GM10847 (cell line): ENCODE data around the gene PTP4A2.

Experiments used
- POLR2A ChIP-seq: IDR thresholded peaks from 2 replicates; pipeline ENCODE4 v1.6.1; 2011; ENCODE audit not compliant: insufficient read length; ENCODE audit errors: extremely low read depth

The PTP4A2 gene

DNA sequence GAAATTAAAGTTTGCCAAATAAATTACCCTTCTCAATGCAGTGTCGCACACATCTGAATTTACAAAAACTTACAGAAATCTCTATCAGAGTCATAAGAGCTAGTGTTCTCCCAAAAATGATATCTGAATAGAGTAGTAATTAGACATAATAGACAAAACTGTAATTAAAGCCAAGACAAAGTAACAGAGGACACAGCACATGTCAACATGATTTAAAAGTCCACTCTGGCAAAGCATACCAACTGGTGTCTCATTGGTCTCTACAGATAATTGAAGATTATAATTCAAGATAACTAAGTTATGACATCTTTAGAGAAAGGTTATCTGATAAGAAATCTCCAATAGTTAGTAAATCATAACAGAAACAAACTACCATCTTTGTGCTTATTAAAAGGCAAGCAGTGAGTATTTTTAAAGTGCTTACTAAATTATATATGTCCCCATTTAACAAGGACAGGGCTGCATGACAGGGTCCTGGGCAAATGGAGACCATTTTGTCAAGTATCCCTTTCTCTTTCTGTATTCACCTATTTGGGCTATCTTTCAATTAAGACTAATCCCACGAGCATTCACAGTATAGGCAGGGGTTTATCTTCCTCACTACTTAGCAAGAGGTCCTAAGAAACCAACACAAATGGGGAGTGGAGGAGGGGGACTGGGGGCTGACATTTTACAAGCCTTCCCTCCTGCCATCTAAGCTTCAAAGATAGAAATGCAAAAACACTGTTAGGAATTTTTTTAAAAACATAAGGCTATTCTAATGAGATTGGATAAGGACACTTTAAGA, 26.0 kb downstream of the PTP4A2 start:
- no peak for TF ChIP-seq POLR2A

DNA sequence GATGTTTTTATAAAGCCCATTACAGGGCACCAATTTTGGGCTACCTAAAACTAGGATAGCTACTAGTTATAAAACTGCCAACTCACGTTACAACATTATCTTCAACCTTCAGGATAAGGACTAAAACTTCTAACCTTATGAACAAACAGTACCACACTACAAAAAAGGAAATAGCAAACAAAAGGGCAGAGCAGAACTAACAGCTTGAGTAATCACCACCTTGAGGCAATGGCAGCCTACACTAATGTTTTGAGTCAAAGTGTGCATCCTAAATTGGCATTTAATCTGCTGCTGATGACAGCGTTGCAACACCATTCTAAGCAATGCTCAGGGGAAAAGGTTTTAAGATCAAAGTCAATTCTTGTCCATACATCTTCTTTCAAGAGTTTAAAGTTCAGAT, 27.2 kb downstream of the PTP4A2 start:
- no peak for TF ChIP-seq POLR2A

DNA sequence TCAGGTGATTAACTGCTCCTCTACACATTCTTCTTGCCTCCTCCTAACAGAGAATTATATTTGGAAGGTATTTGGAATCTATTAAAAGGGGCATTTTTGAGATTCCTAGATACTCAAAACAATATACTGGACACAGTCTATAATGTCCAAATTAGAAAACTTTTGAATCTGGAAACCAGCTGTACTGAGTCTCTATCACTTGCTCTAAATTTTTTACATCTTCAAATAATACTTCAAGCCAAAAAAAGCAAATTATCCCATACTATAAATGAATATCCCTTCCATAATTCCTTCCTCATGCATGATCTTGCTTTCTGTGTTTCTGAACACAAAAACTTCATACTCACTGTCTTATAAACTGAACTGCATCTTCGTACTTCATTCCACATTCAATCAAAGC, 28.5 kb downstream of the PTP4A2 start:
- TF ChIP-seq POLR2A = no peak

DNA sequence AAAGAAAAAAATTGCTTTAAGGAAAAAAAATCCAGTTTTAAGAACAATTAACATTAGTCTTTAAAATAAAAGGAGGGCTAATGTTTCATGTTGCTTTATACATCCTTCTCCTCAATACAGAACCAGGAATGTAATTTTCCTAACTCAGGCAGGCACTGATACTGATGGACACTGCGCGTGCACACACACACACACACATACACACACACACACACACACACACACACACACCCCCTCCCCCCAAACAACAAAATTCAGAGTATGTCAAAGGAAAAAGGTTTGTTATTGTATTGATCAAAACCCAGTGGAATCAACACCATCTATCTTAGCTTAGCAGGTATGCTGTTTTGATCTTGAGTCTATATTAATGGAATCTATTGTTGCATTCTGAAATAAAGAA, 31.6 kb downstream of the PTP4A2 start:
- no peak for TF ChIP-seq POLR2A

DNA sequence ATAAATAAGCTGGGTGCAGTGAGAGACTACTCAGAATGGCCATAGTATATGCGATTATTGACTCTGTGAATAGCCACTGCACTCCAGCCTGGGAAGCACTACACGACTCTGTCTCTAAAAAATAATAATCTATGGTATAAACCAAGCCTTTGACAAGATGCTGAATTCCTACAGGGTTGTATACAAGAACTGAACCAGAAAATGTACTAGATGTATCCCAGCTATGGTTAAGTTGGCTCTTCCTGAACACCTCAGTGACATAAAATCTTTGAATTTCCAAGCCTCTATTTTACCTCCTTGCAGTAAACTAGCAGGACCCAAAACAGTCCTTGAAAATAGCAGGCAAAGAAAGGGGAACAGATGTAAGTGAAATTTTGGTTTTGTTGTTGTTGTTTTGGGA, 32.5 kb downstream of the PTP4A2 start:
- no peak for TF ChIP-seq POLR2A

DNA sequence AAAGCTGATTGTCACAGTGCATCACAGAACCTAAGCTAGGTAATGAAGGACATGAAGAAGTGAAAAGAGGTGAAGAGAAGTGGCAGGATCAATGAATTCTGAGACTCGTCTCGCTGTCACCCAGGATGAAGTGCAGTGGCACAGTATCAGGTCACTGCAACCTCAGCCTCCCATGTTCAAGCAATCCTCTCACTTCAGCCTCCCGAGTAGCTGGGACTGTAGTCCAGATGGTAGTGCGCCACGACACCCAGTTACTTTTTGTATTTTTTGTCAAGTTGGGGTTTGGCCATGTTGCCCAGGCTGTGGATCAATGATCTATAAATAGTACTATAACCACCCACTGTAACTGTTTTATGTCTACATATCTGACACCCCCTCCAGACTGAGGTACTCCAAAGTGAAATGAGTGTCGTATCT, 33.1 kb downstream of the PTP4A2 start:
- TF ChIP-seq POLR2A = no peak

DNA sequence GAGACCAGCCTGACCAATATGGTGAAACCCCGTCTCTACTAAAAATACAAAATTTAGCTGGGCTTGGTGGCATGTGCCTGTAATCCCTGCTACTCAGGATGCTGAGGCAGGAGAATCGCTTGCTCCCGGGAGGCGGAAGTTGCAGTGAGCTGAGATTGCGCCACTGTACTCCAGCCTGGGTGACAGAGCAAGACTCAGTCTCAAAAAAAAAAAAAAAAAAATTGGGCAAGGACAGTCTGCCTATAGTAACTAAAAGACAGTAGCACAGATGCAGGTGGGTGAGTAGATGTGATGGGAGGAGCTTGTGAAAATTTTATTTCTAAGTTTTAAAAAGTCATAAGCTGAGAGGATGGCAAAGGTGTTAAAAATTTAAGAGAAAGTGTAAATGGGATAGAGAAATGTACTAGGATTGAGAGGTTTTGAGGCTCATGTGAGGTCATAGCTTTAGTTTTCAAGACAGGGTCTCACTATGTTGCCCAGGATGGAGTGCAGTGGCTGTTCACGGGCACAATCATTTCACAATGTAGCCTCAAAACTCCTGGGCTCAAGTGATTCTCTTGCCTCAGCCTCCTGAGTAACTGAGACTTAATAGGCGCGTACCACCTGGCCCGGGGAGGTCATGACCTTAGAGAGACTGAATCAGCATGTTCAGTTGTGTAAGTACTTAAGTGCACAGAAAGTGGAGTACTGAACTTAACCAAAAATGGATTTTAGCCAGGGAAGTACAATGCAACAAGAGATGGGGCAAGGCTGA, 33.7 kb downstream of the PTP4A2 start:
- no peak for TF ChIP-seq POLR2A

DNA sequence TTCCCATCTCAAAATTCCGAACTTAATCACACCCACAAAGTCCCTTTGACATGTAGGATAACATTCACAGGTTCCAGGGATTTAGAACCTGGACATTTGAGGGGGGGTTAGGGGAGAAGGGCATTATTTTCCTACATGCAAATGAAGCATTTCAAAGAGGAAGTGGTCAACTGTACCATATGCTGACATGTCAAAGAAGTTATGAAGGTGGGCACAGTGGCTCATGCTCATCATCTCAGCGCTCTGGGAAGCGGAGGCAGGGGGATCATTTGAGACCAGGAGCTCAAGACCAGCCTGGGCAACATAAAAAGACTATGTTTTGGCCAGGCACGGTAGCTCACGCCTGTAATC, 35.7 kb downstream of the PTP4A2 start:
- TF ChIP-seq POLR2A = no peak

DNA sequence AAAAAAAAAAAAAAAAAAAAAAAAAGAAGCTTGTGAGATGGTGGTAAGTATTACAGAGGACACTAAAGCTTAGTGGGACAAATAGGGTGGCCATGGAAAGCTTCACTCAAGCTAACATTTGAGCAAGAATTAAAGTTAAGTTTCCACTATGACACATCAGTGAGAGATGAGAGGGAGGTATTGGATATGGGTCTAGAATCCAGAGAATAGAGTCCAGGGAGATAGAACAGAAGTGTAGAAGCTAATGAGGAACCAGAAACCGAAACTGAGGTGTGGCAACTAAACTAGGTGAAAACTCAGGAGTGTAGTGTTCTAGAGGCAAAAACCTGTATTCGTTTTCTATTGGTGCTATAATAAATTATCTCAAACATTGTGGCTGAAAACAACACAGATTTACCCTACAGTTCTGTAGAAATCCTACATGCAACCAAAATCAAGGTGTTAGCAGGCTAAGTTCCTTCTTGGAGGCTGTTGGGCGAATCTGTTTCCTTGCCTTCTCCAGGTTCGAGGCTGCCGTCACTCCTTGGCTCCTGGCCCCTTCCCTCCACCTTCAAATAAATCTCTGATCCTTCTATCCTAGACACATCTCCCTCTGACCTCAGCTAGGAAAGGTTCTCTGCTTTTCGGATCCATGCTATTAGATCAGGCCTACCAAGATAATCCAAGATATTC, 36.2 kb downstream of the PTP4A2 start:
- TF ChIP-seq POLR2A = no peak

DNA sequence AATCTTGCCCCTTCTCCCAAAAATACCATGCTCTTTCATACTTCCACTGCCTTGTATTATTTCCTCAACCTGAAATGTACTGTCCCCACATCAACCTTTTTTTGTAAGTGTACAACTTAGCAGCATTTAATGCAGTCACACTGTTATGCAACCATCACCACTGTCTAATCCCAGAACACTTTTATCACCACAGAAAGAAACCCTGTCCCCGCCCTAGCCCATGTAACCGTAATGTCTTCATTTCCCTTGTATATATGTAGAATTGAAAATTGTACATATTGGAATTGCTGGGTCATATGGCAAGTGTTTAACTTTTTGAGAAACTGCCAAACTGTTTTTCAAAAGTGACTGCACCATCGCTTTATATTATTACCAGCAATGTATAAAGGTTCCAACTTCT, 37.4 kb downstream of the PTP4A2 start:
- no peak for TF ChIP-seq POLR2A

DNA sequence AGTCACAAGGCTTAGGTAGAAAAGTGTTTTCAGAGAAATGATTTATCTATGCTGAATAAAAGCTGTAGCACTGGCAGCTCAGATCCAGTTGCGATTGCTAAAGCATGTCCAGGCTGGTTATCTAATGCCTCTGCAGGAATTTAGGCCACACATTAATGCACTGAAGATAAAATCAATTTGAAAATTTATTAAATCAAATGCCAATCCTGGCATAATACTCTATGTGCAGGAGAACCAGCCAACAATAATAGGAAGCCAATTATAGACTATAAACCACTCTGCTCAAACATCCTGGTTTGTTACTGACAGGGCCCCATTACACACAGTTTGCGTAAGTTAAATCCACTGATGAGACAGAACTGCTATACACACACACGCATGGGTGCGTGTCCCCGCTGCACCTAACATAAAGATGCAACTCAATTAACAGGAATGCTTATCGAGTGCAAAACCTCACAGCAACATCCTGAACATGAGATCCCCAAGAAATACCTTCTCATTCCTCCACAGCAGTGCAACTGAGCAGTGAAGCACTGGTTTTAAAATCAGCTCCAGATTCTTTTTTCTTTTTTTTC, 40.6 kb downstream of the PTP4A2 start:
- no peak for TF ChIP-seq POLR2A

DNA sequence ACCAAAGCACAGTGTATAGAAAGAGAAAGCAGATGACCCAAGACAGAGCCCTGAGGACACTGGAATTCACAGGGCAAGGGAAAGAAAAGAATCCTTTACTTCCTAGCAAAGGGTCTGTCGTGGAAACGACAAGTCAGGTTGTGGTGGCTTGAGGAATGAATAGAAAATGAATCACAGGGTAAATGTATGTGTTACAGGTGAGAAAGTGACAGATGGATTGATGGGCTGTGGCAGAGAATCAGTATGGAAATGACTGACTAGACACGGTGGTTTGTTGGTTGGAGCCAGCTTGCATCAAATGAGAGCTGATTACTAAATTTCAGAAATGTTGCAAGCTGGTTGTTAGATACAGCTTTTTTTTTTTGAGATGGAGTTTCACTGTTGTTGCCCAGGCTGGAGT, 46.9 kb downstream of the PTP4A2 start:
- TF ChIP-seq POLR2A = no peak

DNA sequence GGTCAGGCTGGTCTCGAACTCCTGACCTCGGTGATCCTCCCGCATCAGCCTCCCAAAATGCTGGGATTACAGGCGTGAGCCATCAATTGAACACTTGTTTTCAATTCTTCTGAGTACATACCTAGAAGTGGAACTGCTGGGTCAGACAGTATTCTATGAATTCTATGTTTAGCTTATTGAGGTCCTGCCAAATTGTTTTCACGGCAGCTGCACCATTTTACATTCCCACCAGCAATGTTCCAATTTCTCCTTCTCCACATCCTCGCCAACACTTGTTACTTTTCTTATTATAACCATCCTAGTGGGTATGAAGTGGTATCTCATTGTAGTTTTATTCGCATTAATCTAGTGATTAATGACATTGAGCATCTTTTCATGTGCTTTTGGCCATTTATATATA, 49.9 kb downstream of the PTP4A2 start:
- TF ChIP-seq POLR2A = no peak

DNA sequence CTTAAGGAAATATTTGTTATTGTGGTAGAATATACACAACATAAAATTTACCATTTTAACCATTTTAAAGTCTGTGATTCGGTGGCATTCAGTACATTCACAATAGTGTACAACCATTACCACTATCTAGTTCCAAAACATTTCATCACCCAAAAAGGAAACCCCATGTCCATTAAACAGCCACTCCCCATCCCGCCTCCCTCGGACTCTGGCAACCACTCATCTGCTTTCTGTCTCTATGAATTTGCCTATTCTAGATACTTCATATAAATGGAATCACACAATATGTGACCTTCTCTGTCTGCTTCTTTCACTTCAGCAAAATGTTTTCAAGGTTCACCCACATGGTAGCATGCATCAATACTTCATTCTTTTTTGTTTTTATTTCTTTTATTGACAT, 51.3 kb downstream of the PTP4A2 start:
- TF ChIP-seq POLR2A = no peak

DNA sequence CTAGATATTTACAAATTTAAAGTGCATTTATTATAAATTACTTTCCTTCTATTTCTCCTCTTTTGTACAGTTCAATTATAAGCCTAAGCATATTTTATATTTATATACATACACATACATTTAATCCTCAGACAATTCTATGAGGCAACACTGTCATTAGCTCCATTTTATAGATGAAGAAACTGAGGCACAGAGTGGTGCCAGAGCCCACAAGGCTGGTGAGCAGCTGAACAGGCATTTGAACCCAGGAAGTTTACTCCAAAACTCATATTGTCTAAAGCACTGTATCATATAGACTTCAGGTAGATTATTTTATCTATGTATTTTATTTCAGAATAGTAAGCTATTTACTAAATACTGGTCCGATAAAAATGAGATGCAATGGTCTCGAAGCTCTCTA, 52.3 kb downstream of the PTP4A2 start:
- no peak for TF ChIP-seq POLR2A
